Mammary epithelial cell (primary cell): Measurements from ENCODE around the gene WTIP.

Experiments
- EZH2 ChIP-seq: IDR thresholded peaks from 2 replicates; pipeline ENCODE4 v1.6.1; 2012; ENCODE audit warnings: low read length, inconsistent platforms, borderline replicate concordance
- TF ChIP-seq, protein P1 (sequence below), 2 donors: IDR thresholded peaks in 1 of 2; conservative IDR thresholded peaks in 1 of 2; 2 replicates each; pipeline ENCODE4 v1.5.1; 2011 to 2012; ENCODE audit warnings: inconsistent platforms in 2 of 2, low read length in 2 of 2, mild to moderate bottlenecking in 2 of 2, control low read depth in 1 of 2, low read depth in 1 of 2; ENCODE audit not compliant: insufficient read depth in 1 of 2; ENCODE audit errors: extremely low read depth in 1 of 2

- no peak for TF ChIP-seq EZH2
- TF ChIP-seq, protein P1, sequence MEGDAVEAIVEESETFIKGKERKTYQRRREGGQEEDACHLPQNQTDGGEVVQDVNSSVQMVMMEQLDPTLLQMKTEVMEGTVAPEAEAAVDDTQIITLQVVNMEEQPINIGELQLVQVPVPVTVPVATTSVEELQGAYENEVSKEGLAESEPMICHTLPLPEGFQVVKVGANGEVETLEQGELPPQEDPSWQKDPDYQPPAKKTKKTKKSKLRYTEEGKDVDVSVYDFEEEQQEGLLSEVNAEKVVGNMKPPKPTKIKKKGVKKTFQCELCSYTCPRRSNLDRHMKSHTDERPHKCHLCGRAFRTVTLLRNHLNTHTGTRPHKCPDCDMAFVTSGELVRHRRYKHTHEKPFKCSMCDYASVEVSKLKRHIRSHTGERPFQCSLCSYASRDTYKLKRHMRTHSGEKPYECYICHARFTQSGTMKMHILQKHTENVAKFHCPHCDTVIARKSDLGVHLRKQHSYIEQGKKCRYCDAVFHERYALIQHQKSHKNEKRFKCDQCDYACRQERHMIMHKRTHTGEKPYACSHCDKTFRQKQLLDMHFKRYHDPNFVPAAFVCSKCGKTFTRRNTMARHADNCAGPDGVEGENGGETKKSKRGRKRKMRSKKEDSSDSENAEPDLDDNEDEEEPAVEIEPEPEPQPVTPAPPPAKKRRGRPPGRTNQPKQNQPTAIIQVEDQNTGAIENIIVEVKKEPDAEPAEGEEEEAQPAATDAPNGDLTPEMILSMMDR (conservative IDR thresholded peaks at IDR 0.05 in 1 of 2, IDR thresholded peaks at IDR 0.05 in 1 of 2; ENCODE audit: extremely low read depth in 1 of 2, insufficient read depth in 1 of 2, low read depth in 1 of 2, low read length in 2 of 2): no peak
Observed at GRCh38 chr19:34559045-34559444, 77.5 kb downstream of the WTIP start.
